CD4-positive, alpha-beta memory T cell (primary cell): ENCODE measurements around the gene YTHDC1. TPM values are rescaled to one million over a fixed set of nuclear protein-coding genes. Genes with fewer than 3 reads are reported as not detected.

ENCODE experiments used
- CTCF ChIA-PET: fragments of 350-600 bp; sonication (Branson Sonifier 250); formaldehyde crosslinking; loops from one replicate; lab custom pipeline; 2021; ENCODE audit warnings: inconsistent platforms; ENCODE audit not compliant: partially characterized antibody; lab: Charles Lee
- POLR2A ChIA-PET: fragments of 350-600 bp; sonication (Branson Sonifier 250); formaldehyde crosslinking; loops from one replicate; lab custom pipeline; 2021; ENCODE audit not compliant: partially characterized antibody; lab: Charles Lee
- DNase-seq, 5 donors: peaks; one replicate each; pipeline versions ENCODE4 v3.0.0 to v3.0.0-alpha.2; 2020 to 2022; ENCODE audit warnings: mixed read lengths in 1 of 5
- H3K27ac ChIP-seq: one replicate; pipeline ENCODE4 v1.7.0; 2013; ENCODE audit warnings: low read depth, low read length
- H3K27me3 ChIP-seq: 2 replicates; pipeline ENCODE4 v1.7.0; 2013; ENCODE audit warnings: mild to moderate bottlenecking, low read length, moderate library complexity; ENCODE audit not compliant: insufficient read depth
- H3K36me3 ChIP-seq: 2 replicates; pipeline ENCODE4 v1.7.0; 2013; ENCODE audit warnings: mild to moderate bottlenecking, low read length, moderate library complexity; ENCODE audit not compliant: insufficient read depth
- H3K4me1 ChIP-seq: 2 replicates; pipeline ENCODE4 v1.7.0; 2013; ENCODE audit warnings: mild to moderate bottlenecking, low read length, moderate library complexity; ENCODE audit not compliant: insufficient read depth
- H3K4me3 ChIP-seq, 2 donors: one replicate each; pipeline ENCODE4 v1.7.0; 2013; ENCODE audit warnings: low read length in 2 of 2, mild to moderate bottlenecking in 1 of 2
- H3K9me3 ChIP-seq, 2 donors: one replicate each; pipeline ENCODE4 v1.7.0; 2013; ENCODE audit warnings: low read length in 2 of 2, control low read depth in 1 of 2; ENCODE audit not compliant: control insufficient read depth in 1 of 2
- H3K27ac Mint-ChIP-seq, 7 donors: one replicate each; pipeline ENCODE4 v1.8.0; 2020 to 2021; ENCODE audit warnings: mixed read lengths in 7 of 7, mild to moderate bottlenecking in 6 of 7, inconsistent platforms in 3 of 7, moderate library complexity in 3 of 7
- H3K27me3 Mint-ChIP-seq, 2 donors: one replicate each; pipeline ENCODE4 v1.8.0; 2020 to 2021; ENCODE audit warnings: mixed read lengths in 2 of 2
- H3K36me3 Mint-ChIP-seq, 2 donors: one replicate each; pipeline ENCODE4 v1.8.0; 2020 to 2021; ENCODE audit warnings: mixed read lengths in 2 of 2, inconsistent platforms in 1 of 2, mild to moderate bottlenecking in 1 of 2
- H3K4me1 Mint-ChIP-seq, 4 donors: one replicate each; pipeline ENCODE4 v1.8.0; 2020 to 2021; ENCODE audit warnings: mixed read lengths in 4 of 4, mild to moderate bottlenecking in 1 of 4
- H3K4me3 Mint-ChIP-seq, 8 donors: one replicate each; pipeline ENCODE4 v1.8.0; 2020 to 2021; ENCODE audit warnings: mixed read lengths in 8 of 8, mild to moderate bottlenecking in 7 of 8, moderate library complexity in 6 of 8, inconsistent platforms in 3 of 8
- H3K9me3 Mint-ChIP-seq, 8 donors: one replicate each; pipeline ENCODE4 v1.8.0; 2020 to 2021; ENCODE audit warnings: mixed read lengths in 8 of 8, mild to moderate bottlenecking in 5 of 8, inconsistent platforms in 3 of 8, moderate library complexity in 1 of 8
- intact Hi-C: fragments of 100-400 bp; cut with micrococcal nuclease; formaldehyde crosslinking; loops from one replicate; pipeline ENCODE4 v1.15.1; 2023
- polyA plus RNA-seq, 2 donors: library from polyadenylated mRNA; unstranded; fragments of 300-500 nt; fragmentation: Illumina TruSeq; gene quantifications; one replicate each; pipeline ENCODE4 v1.2.3, GENCODE V29; 2021
- total RNA-seq, 2 experiments: library from RNA; stranded (reverse); gene quantifications; one replicate each; pipeline ENCODE4 v1.2.3, GENCODE V29; 2021

Gene YTHDC1
- total and polyA plus RNA-seq, 4 experiments from 2014 or later = 11.2 to 201 (median 110) TPM

DNA sequence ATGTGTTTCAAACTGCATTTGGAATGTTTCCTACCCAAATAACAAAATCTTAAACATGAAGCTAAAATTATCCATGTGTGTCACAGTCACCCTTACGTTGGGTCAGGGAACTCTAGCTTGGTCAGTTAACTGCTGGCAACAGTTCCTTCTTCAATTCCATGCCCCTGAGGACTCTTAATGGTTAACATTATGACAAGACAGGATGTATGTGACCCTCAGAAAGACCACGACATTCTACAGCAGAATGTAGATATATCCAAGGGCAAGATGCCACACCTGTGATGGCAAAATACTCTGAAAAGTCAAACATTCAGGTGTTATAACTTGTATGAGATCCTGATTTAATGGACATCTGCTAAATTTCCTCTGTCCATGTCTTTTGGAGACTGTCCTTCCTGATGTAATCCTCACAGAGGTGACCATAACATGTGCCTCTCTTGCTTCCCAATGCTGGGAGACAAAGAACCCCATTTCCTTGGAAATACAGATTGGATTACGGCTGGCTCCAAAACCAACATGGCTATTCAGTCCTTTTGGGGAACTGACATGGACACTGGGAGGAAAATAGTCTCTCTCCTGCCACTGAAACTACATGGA is 39.1 kb downstream of the YTHDC1 start:
- Histone ChIP-seq H3K9me3 (no peaks in the 10 kb centered on the region), H3K27ac (no peak overlapping the region), H3K27me3 (no peaks in the 10 kb centered on the region), H3K4me3 (no peak overlapping the region), H3K36me3 (peaks cover 21% of the 10 kb centered on the region), H3K4me1 (no peaks in the 10 kb centered on the region)
- Mint-ChIP-seq H3K4me1 (no peaks in the 10 kb centered on the region), H3K27ac (peak overlapping the region in 1 of 7 donors; percentile 10), H3K9me3 (peaks cover 0 to 2% (median 0%) of the 10 kb centered on the region in 8 donors), H3K27me3 (no peaks in the 10 kb centered on the region), H3K4me3 (no peak overlapping the region), H3K36me3 (peaks cover 32 to 34% of the 10 kb centered on the region in 2 donors)
- POLR2A ChIA-PET = interaction anchor here (0.7 kb wide), 1 partner anchor 9 kb away, joined by 3 read pairs; no protein-coding TSS in a partner anchor
- CTCF ChIA-PET = no interaction called here
- no peak for DNase-seq
- intact Hi-C loops = no loop called here

DNA sequence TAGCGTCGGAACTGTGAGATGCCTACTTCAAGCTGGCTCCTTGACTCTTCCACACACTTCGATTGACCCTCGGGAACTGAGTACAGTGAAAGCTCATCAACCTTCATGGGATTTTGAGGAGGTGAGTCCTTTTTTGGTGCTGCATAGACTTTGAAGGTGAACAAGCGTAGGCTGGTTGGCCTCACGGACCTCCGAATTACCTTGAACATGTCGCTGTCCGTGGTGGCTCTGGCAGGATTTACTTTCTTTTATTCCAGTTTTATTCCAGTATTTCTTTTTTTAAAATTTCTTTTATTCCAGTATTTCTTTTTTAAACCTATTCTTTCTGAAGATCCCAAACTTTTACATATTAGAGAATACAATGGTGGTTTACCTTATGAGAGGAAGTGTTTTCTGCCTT is 45.2 kb downstream of the YTHDC1 start:
- no peaks in the 10 kb centered on the region for H3K4me1 ChIP-seq
- POLR2A ChIA-PET = no interaction called here
- no peak overlapping the region for H3K27ac ChIP-seq
- Mint-ChIP-seq H3K4me1 (no peaks in the 10 kb centered on the region), H3K9me3 (peaks cover 0 to 5% (median 0%) of the 10 kb centered on the region in 8 donors), H3K27me3 (peaks cover 0 to 2% of the 10 kb centered on the region in 2 donors), H3K4me3 (no peak overlapping the region), H3K27ac (no peak overlapping the region), H3K36me3 (no peaks in the 10 kb centered on the region)
- H3K9me3 ChIP-seq = no peaks in the 10 kb centered on the region
- H3K27me3 ChIP-seq = no peaks in the 10 kb centered on the region
- no peak for DNase-seq
- H3K4me3 ChIP-seq = no peak overlapping the region
- no peaks in the 10 kb centered on the region for H3K36me3 ChIP-seq
- CTCF ChIA-PET = interaction anchor here (0.6 to 1.7 kb wide), 2 partner anchors 33 to 754 kb away, joined by 3 to 5 read pairs; no protein-coding TSS in a partner anchor
- intact Hi-C loops = no loop called here

- Histone ChIP-seq H3K27ac (no peak overlapping the region), H3K36me3 (no peaks in the 10 kb centered on the region), H3K27me3 (no peaks in the 10 kb centered on the region), H3K4me3 (no peak overlapping the region), H3K4me1 (no peaks in the 10 kb centered on the region), H3K9me3 (no peaks in the 10 kb centered on the region)
- Mint-ChIP-seq H3K27ac (no peak overlapping the region), H3K9me3 (peaks cover 0 to 10% (median 6%) of the 10 kb centered on the region in 8 donors), H3K4me3 (no peak overlapping the region), H3K27me3 (peaks cover 5 to 9% of the 10 kb centered on the region in 2 donors), H3K4me1 (no peaks in the 10 kb centered on the region), H3K36me3 (no peaks in the 10 kb centered on the region)
- DNase-seq = no peak
- intact Hi-C loops = no loop called here
- POLR2A ChIA-PET = no interaction called here
- CTCF ChIA-PET = no interaction called here
These were observed 50.1 kb downstream of the YTHDC1 start for GRCh38 chr4:68299492-68300457.

DNA sequence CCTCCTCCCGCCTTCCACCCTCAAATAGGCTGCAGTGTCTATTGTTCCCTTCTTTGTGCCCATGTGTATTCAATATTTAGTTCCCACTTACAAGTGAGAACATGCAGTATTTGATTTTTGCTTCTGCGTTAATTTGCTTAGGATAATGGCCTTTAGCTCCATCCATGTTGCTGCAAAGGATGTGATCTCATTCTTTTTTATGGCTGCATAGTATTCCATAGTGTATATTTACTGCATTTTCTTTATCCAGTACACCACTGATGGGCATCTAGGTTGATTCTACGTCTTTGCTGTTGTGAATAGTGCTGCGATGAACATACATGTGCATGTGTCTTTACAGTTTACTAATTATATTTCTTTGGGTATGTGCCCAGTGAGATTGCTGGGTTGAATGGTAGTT is 52.8 kb downstream of the YTHDC1 start:
- Mint-ChIP-seq H3K27me3 (peaks cover 7 to 13% of the 10 kb centered on the region in 2 donors), H3K36me3 (no peaks in the 10 kb centered on the region), H3K27ac (no peak overlapping the region), H3K9me3 (peaks cover 0 to 10% (median 5%) of the 10 kb centered on the region in 8 donors), H3K4me1 (no peaks in the 10 kb centered on the region), H3K4me3 (no peak overlapping the region)
- Histone ChIP-seq H3K36me3 (no peaks in the 10 kb centered on the region), H3K4me1 (no peaks in the 10 kb centered on the region), H3K27me3 (no peaks in the 10 kb centered on the region), H3K4me3 (no peak overlapping the region), H3K27ac (no peak overlapping the region), H3K9me3 (no peaks in the 10 kb centered on the region)
- intact Hi-C loops = no loop called here
- ChIA-PET POLR2A (no interaction called here), CTCF (no interaction called here)
- no peak for DNase-seq

DNA sequence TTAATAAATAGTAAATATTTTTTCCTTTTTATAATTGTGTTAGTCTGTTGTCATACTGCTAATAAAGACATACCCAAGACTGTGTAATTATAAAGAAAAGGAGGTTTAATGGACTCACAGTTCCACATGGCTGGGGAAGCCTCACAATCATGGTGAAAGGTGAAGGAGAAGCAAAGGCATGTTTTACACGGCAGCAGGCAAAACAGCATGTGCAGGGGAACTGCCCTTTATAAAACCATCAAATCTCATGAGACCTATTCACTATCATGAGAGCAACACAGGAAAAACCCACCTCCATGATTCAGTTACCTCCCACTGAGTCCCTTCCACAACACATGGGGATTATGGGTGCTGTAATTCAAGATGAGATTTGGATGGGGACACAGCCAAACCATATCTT is 58.6 kb downstream of the YTHDC1 start:
- no peak for DNase-seq
- Mint-ChIP-seq H3K36me3 (no peaks in the 10 kb centered on the region), H3K27me3 (peaks cover 5 to 12% of the 10 kb centered on the region in 2 donors), H3K9me3 (peaks cover 0 to 7% (median 1%) of the 10 kb centered on the region in 8 donors), H3K27ac (no peak overlapping the region), H3K4me1 (peaks cover 0 to 4% (median 0%) of the 10 kb centered on the region in 4 donors), H3K4me3 (no peak overlapping the region)
- Histone ChIP-seq H3K27me3 (no peaks in the 10 kb centered on the region), H3K27ac (no peak overlapping the region), H3K9me3 (no peaks in the 10 kb centered on the region), H3K36me3 (no peaks in the 10 kb centered on the region), H3K4me3 (no peak overlapping the region), H3K4me1 (no peaks in the 10 kb centered on the region)
- intact Hi-C loops = no loop called here
- CTCF ChIA-PET = no interaction called here
- POLR2A ChIA-PET = no interaction called here

DNA sequence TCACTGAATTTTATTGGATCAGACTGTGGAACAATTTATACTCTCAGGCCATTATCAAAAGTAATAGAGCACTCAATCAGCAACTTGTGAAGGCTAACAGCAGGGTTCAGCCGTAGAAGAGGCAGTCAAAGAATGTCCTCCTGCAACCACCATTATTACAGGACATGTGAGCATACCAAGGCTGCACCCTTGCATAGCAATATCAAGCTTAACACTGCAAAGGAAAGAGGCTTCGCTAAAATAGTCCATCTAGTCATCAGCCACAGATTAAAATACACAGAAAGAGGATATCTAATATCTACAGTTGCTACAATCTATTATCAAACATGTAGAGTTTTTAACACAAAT is 61.5 kb downstream of the YTHDC1 start:
- Histone ChIP-seq H3K4me1 (no peaks in the 10 kb centered on the region), H3K27ac (no peak overlapping the region), H3K4me3 (no peak overlapping the region), H3K27me3 (no peaks in the 10 kb centered on the region), H3K36me3 (no peaks in the 10 kb centered on the region), H3K9me3 (no peaks in the 10 kb centered on the region)
- intact Hi-C loops = no loop called here
- POLR2A ChIA-PET = no interaction called here
- no peak overlapping the region for H3K27ac Mint-ChIP-seq
- peaks cover 0 to 4% (median 0%) of the 10 kb centered on the region in 4 donors for H3K4me1 Mint-ChIP-seq
- peaks cover 4 to 5% of the 10 kb centered on the region in 2 donors for H3K27me3 Mint-ChIP-seq
- CTCF ChIA-PET = interaction anchor here (0.6 kb wide), 1 partner anchor 174 kb away, joined by 3 read pairs; no protein-coding TSS in a partner anchor
- no peak overlapping the region for H3K4me3 Mint-ChIP-seq
- H3K9me3 Mint-ChIP-seq = peaks cover 0 to 7% (median 0%) of the 10 kb centered on the region in 8 donors
- H3K36me3 Mint-ChIP-seq = no peaks in the 10 kb centered on the region
- no peak for DNase-seq

DNA sequence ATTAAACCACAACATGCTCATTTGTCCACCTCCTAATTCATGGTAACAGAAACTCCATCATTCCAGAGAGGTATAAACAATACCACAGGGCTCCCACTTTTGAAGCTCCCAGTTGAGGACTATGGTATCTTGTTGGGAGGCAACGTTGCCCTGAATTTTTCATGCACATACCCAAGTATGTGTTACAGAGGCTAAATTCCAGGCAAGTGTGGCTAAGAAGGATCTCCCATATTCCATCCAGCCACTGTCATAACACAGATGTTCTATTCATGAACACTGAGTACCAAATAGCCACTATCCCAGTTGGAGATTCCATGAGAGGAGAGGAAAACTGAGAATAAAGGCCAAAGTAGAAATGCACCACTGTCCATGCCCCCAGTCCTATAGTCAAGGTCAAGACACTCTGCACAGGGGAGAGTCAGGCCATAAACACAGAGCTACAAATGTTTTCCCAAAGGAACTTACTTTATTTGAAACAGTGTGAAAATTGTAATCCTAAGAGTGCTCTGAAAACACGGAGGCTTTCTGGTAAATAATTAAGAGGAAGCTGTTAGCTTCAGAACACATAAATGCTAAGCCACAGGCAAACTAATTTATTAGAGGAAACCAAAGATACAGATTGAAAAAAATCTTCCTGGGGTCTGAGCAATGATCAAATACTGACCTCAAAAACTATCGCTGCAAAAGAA is 62.0 kb downstream of the YTHDC1 start:
- Mint-ChIP-seq H3K27ac (no peak overlapping the region), H3K4me1 (peaks cover 0 to 4% (median 0%) of the 10 kb centered on the region in 4 donors), H3K27me3 (peaks cover 4 to 5% of the 10 kb centered on the region in 2 donors), H3K36me3 (no peaks in the 10 kb centered on the region), H3K9me3 (peaks cover 0 to 7% (median 0%) of the 10 kb centered on the region in 8 donors), H3K4me3 (no peak overlapping the region)
- Histone ChIP-seq H3K9me3 (no peaks in the 10 kb centered on the region), H3K27me3 (no peaks in the 10 kb centered on the region), H3K27ac (no peak overlapping the region), H3K4me3 (no peak overlapping the region), H3K4me1 (no peaks in the 10 kb centered on the region), H3K36me3 (no peaks in the 10 kb centered on the region)
- CTCF ChIA-PET = interaction anchor here (0.6 kb wide), 1 partner anchor 174 kb away, joined by 3 read pairs; no protein-coding TSS in a partner anchor
- no peak for DNase-seq
- intact Hi-C loops = no loop called here
- POLR2A ChIA-PET = no interaction called here
